Epithelial cell of proximal tubule (primary cell): Measurements from ENCODE around the gene TGFB1I1. TPM values are rescaled to one million over a fixed set of nuclear protein-coding genes. Genes with fewer than 3 reads are reported as not detected.
A peak's percentile ranks its signal among the peaks of the same experiment; 100 is the strongest.

ENCODE experiments used
- DNase-seq: peaks from one replicate; pipeline ENCODE4 v3.0.0-alpha.2; 2011; ENCODE audit warnings: low read depth
- H3K4me3 ChIP-seq: 2 replicates; pipeline ENCODE4 v1.5.1; 2011; ENCODE audit warnings: low read depth, mild to moderate bottlenecking, low read length
- total RNA-seq: library from RNA; depleted of rRNA; stranded (reverse); fragments of >200 nt; gene quantifications from 2 replicates; pipeline ENCODE4 v1.2.3, GENCODE V29; 2015
- TF ChIP-seq, protein P1 (sequence below): conservative IDR thresholded peaks from 2 replicates; pipeline ENCODE4 v1.5.1; 2012; ENCODE audit warnings: low read depth, mild to moderate bottlenecking, low read length

TGFB1I1 gene
- total RNA-seq, 1 donor from 2014 or later, result 62.2 TPM

DNA sequence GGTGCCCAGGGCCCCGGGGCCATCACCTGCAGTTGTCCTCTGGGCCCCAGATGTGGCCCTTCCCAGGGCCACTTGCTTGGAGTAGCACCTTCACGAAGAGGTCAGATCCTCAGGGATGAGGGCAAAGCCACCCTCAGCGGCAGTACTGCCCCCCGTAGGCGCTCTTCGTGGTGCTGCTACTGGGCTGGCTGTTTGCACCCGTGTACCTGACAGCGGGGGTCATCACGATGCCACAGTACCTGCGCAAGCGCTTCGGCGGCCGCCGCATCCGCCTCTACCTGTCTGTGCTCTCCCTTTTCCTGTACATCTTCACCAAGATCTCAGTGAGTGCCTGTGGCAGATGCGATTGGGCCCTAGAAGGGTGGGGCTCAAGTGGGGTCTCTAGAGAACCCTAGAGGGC lies 13.6 kb downstream of the TGFB1I1 start:
- TF ChIP-seq, protein P1, sequence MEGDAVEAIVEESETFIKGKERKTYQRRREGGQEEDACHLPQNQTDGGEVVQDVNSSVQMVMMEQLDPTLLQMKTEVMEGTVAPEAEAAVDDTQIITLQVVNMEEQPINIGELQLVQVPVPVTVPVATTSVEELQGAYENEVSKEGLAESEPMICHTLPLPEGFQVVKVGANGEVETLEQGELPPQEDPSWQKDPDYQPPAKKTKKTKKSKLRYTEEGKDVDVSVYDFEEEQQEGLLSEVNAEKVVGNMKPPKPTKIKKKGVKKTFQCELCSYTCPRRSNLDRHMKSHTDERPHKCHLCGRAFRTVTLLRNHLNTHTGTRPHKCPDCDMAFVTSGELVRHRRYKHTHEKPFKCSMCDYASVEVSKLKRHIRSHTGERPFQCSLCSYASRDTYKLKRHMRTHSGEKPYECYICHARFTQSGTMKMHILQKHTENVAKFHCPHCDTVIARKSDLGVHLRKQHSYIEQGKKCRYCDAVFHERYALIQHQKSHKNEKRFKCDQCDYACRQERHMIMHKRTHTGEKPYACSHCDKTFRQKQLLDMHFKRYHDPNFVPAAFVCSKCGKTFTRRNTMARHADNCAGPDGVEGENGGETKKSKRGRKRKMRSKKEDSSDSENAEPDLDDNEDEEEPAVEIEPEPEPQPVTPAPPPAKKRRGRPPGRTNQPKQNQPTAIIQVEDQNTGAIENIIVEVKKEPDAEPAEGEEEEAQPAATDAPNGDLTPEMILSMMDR, result no peak
- no peak for DNase-seq
- H3K4me3 ChIP-seq, result no peak overlapping the region

DNA sequence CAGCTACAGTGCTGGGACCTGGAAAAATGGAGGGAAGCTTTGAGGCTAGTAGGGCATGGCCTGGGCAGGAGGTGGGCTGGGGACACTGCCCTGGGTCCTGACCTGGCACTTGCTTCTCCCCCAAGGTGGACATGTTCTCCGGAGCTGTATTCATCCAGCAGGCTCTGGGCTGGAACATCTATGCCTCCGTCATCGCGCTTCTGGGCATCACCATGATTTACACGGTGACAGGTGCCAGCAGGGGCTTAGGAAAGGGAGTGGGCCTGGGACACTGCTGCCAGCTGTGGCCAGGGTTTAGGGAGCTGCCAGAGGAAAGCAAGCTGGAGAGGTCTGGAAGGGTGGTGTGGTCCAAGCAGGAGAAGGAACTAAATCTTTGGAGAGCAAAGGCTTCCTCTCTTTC lies 14.1 kb downstream of the TGFB1I1 start:
- TF ChIP-seq, protein P1, result no peak

DNA sequence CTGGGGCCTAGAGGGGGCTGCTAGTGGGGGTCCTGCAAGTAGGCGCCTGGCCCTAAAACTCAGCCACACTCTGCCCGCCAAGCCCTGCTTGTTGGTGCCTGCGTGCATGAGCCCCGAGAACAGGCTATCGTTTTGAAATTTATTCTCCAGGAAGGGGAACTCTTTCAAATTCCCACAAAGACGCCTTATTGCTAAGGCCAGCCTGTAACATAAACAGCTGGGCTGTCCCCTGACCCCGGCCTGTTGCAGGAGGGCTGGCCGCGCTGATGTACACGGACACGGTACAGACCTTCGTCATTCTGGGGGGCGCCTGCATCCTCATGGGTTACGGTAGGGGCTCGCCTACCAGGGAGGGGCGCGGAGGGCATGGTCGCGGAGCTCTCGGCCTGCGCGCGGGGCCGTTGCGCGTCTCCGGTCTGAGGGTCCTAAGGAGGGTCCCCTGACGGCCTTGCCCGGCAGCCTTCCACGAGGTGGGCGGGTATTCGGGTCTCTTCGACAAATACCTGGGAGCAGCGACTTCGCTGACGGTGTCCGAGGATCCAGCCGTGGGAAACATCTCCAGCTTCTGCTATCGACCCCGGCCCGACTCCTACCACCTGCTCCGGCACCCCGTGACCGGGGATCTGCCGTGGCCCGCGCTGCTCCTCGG lies 15.2 kb downstream of the TGFB1I1 start:
- peak overlapping the region; percentile 54 for H3K4me3 ChIP-seq
- DNase-seq, result no peak
- TF ChIP-seq, protein P1, result no peak

More for the DNA sequence above, 14.1 kb downstream of the TGFB1I1 start:
- no peak overlapping the region for H3K4me3 ChIP-seq
- DNase-seq, result no peak

DNA sequence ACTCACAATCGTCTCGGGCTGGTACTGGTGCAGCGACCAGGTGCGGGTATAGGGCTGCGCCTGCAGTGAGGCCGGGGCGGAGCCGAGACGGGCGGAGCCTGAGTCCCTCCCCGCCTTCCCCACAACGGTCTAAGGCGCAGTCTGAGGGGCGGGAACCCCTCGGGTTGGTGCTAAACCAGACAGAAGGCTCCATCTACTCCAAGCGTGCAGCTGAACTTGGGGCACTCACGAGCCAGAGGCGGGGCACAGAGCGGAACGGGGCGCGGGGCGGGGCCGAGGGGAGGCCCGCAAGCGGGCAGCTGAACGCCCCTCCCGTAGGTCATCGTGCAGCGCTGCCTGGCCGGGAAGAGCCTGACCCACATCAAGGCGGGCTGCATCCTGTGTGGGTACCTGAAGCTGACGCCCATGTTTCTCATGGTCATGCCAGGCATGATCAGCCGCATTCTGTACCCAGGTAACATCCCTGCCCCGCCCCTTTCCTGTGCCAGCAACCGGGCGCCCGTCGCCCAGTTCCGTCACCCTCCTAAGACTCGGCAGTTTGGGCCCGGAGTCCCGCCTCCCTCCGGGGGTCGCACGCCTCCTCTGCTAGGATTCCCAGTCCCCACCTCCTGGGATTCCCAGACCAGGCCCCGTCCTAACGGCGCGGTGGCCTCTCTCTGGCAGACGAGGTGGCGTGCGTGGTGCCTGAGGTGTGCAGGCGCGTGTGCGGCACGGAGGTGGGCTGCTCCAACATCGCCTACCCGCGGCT lies 15.9 kb downstream of the TGFB1I1 start:
- no peak for DNase-seq
- peak overlapping the region; percentile 54 for H3K4me3 ChIP-seq
- TF ChIP-seq, protein P1, result no peak

DNA sequence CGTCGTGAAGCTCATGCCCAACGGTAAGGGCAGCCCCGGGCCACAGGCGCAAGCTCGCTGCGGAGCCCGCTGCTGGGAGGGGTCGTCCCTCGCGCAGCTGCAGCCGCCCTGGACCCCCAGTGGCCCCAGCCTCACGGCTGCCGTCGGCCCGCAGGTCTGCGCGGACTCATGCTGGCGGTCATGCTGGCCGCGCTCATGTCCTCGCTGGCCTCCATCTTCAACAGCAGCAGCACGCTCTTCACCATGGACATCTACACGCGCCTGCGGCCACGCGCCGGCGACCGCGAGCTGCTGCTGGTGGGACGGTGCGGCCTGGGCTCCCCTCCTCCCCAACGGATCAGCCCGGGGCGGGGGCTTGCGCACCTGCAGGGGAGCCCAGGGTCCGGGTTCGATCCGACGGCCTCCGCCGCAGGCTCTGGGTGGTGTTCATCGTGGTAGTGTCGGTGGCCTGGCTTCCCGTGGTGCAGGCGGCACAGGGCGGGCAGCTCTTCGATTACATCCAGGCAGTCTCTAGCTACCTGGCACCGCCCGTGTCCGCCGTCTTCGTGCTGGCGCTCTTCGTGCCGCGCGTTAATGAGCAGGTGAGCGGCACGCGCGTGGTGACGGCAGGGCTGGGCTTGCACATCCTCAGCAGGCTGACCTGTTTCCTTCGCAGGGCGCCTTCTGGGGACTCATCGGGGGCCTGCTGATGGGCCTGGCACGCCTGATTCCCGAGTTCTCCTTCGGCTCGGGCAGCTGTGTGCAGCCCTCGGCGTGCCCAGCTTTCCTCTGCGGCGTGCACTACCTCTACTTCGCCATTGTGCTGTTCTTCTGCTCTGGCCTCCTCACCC lies 16.7 kb downstream of the TGFB1I1 start:
- H3K4me3 ChIP-seq, result no peak overlapping the region
- DNase-seq, result no peak
- TF ChIP-seq, protein P1, result no peak

DNA sequence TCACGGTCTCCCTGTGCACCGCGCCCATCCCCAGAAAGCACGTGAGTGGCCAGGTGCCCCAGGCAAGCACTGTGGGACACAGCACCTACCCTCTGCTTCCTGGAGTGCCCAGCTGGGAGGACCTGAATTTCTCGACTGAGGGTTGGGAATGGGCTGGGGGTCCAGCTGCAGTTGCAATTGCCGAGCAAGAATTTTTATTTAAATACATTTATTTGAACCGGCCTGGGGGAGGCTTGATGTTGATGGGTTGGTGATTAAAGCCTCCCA lies 17.3 kb downstream of the TGFB1I1 start:
- no peak overlapping the region for H3K4me3 ChIP-seq
- DNase-seq, result no peak
- TF ChIP-seq, protein P1, result no peak
